Ishikawa (cell line): ENCODE measurements around the gene ATP5F1D.
A peak's percentile ranks its signal among the peaks of the same experiment; 100 is the strongest.

Experiments
- EP300 ChIP-seq: IDR thresholded peaks from 2 replicates; pipeline ENCODE4 v1.6.1; 2012; ENCODE audit warnings: borderline replicate concordance
- TEAD4 ChIP-seq: IDR thresholded peaks from 2 replicates; pipeline ENCODE4 v1.6.1; 2012
- YY1 ChIP-seq: IDR thresholded peaks from 2 replicates; pipeline ENCODE4 v1.6.1; 2012; ENCODE audit warnings: low read depth
- ZBTB7A ChIP-seq: IDR thresholded peaks from 2 replicates; pipeline ENCODE4 v1.6.1; 2012; ENCODE audit warnings: low read depth

GRCh38 chr19:1261798-1262622 lies 20.5 kb downstream of the ATP5F1D start:
- TF ChIP-seq ZBTB7A = no peak
- peak; percentile 14; the same call in 1 of the 2 replicates for TF ChIP-seq YY1
- peak; percentile 49; the same call in 1 of the 2 replicates for TF ChIP-seq EP300
- peak; percentile 35 for TF ChIP-seq TEAD4
